HG03521 (cell line): Measurements from ENCODE around the gene DLX4.

Experiments
- ATAC-seq: cut with Tn5 transposase; IDR thresholded peaks from one replicate; pipeline ENCODE4 v1.9.1; 2021; ENCODE audit warnings: mild to moderate bottlenecking, moderate library complexity; ENCODE audit not compliant: unreplicated experiment

Gene DLX4

DNA sequence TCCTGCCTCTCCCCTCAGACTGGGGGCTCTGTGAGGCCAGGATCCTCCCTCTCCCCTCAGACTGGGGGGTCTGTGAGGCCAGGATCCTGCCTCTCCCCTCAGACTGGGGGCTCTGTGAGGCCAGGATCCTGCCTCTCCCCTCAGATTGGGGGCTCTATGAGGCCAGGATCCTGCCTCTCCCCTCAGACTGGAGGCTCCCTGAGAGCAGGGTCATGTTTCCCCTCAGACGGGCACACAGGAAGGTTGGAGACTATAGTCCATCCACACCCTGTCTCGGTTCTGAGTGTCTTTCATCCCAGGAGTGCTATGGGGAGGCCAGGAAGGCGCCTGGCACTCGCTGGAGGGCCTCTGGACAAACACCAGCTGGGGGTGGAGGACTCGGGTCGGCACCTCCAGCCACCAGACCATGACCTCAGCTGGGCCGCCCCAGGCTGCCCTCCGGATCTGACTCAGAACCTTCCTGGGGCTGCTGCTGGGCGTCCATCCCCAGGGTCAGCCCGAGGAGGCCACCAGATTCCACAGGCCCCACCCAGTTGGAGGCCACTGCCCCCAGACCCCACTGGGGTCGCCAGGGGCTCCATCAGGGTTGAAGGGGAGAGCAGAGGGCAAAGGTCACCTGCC, 21.9 kb upstream of the DLX4 start:
- no peak for ATAC-seq

- no peak for ATAC-seq
These were observed 19.4 kb upstream of the DLX4 start for GRCh38 chr17:49949634-49950033.

DNA sequence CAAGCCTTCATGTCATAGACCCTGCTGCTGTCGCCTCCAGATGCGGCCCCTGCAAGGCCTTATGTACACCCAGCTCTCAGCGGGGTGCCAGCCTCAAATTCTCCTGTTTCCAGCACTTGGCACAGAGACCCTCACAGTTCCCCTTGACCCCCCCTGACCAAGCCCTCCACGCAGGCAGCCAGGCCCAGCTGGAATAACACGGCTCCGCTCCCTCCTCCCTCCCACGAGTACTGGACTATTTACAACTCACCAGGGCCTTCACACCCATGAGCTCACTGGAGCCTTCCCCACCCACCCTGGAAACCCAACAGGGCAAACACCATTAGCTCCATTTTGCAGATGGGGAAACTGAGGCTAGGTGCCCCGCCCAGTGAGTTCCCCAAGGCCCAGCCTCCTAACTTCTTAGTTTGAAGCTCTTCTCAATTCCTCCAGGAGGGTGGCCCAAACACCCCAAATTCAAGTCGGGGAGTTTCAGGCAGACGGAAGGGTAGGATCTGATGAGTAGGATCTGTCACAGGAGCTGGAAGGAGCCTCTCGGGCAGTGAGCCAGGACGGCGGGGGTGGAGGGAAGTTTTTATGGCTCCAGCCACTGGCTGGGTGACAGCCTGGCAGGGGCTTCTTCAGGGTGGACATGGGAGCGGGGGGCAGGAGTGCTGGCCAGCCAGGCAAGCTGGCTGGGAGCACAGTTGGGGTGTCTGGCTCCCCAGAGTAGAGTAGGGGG, 17.5 kb upstream of the DLX4 start:
- no peak for ATAC-seq

- no peak for ATAC-seq
These were observed 16.6 kb upstream of the DLX4 start for GRCh38 chr17:49952209-49952911.

DNA sequence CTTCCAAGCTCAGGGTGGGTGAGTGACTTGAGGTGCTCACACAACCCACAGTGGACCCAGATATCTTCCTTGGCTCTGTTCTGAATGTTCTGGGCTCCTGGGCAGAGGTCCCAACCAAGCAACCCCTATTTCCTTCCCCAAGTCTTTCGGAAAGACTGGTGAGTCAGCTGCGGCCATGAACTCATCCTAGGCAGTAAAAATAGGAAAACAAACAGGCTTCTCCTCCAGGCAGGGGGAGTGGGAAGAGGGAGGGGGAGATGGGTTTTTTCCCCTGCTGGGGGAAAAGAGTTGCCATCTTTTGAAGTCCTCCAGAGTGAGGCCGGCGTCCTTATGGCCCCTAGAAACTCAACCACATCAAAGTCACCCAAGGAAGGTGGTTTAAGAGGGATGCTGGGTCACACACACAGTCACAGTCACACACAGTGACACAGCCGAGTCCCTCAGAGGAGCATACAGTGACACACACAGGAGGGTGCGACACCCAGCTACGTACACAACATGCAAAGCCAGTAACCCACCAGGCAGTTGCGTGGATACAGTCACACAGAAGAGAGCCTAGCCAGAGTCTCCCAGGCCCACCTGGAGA, 16.0 kb upstream of the DLX4 start:
- ATAC-seq: no peak

DNA sequence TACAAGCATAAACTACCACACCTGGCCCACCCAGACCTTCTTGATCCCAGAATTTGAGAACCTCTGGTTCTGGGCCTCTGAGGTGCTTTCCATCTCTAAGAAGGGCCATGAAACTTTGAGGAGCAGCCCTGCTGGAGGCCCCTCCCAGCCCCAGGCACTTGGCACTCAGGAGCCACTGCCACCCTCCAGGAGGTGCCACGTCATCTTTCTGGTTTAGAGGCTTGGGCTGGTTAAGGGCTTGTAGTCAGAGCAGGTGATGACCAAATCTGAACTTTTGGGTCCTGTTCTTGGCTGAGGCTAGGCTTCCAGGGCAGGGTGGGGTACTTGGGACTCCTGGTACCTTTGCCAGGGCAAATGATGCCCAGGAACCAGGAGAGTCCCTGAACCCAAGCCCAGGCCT, 13.8 kb upstream of the DLX4 start:
- no peak for ATAC-seq

DNA sequence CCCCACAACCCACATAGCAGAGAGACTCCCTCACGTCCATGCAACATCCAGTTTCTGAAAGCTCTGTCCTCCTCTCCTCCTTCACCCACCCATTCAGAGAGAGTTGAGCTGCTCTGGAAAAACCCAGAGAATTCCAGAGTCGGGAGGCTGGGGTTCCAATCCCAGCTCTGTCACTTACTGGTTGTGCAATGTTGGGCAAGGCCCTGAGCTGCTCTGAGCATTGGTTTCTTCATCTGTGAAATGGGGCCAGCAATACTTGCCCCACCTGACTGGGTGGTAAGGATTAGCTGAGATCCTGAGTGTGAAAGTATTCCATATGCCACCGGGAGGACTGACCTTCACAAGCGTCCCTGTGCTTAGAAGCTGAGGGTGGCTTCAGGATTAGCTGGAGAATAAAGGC, 12.2 kb upstream of the DLX4 start:
- ATAC-seq: no peak

- ATAC-seq: no peak
These were observed 11.6 kb upstream of the DLX4 start for GRCh38 chr17:49957350-49957749.

DNA sequence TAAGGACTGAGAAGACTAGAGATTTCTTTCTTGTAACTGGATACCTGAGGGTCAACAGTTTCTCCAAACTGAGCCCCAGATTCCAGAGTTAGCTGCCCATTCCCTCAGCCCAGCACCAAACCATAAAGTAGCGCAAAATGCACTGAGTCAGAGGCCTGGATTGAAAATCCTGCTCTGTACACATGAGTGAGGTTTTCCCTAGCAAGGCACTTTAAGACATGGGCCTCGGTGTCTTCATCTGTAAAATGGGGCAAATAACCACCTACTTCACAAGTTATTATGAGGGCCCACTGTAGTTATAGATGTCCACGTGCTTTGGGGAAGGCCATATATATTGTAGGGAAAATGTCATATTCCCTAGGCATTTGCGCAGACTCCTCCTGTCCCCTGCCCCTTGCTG, 10.3 kb upstream of the DLX4 start:
- no peak for ATAC-seq

DNA sequence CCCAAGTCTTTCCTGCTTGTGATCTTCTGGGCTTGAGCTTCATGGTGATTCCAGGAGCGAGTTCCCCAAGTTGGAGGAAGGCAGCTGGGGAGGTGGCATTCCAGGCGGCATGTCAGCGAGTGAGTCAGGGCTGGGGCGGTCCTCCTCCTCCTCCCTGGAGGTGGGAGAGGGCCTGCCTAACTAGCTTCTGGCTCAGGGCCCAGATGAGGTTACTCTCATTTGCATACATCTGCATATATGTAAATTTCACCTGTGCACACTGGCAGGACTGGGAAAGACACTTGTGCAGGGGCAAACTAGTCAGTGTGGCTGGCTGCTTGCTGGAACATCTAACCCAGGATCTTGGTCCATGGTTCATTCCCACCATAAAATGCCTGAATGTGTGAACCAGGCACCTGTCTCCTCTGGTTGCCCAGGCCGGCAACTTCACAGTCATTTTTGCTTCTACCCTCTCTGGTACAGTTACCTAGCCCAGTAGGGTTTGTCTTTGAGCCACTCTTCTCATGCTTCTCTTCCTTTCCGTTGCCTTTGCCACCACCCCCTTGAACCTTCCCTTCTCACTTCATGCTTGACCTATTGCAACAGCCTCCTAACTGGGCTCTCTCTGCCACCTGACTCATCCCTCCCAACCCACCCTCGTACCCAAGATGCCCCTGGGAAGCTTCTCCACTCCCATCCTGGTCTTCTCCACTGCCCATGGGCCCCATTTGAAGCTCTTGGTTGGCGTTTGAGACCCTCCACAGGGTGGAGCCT, 9.6 kb upstream of the DLX4 start:
- ATAC-seq: no peak

DNA sequence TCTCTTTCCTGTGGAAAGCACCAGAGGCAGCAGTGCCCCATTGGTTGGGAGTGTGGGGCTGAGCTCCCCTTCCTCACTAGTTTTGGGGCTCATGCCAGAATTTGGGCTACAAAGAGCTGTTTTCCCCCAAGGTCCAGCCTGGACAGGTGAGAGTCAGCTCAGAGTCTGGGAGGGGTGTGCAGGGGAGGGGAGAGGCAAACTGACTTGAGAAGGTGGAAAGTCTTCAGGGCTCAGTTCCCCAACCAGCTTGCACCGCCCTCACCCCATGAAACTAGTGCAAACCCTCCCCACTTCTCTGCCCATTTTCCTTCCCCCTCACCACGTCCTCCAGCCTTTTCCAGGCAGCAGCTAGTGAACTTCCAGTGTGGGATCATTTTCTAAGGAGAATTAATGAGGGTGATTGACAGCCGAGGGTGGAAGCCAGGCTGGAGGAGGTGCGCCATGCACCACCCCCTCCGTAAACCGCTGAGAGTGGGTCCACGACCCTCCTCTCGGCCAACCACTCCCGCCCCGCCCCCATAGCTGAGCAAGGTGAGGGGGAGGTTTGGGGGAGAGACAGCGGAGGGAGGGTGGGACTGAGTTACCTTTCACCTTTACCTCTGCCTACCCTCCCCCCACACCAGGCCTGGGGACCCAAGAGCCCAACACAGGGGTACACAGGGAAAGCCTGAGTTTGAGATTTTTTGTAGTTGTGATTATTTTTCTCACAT, 6.2 kb upstream of the DLX4 start:
- ATAC-seq: no peak

DNA sequence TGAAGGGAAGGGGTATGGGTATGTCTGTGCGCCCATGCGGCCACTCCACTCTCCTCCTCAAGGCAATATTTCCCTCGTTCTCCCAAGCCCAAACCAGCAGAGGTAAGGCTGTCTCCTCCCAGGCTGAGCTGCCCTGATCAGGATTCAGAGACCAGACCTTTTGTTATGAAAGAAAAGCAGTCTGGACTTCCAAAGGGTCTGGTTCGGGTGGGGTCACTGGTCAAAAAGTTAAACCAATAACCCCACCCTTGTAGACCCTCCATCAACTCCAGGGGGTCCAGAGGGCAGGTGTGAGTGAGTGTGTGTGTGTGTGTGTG, 5.7 kb upstream of the DLX4 start:
- ATAC-seq: no peak

- ATAC-seq: no peak
These were observed 5.2 kb upstream of the DLX4 start for GRCh38 chr17:49963626-49964302.

DNA sequence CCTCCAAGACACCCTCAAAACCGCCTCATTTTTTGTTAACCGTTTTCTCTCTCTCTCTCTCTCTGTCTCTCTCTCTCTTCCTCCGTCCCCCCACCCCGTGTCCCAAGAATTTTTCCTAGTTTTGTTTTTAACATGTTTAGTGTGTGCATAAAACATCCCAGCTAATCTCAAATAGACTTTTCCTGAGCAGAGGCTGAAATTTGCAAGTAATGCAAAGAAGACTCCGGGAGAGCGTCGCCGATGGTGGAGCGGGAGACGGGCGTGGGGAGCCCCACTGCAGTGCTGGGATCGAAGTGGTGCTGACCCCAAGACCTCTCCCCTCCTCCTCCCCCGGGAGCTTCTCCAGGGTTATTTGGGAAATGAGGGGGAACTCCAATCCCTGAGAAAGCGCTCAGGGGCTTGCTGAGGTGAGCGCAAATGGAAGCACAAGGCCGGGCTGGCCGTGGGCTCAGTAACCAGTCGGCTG, 4.7 kb upstream of the DLX4 start:
- ATAC-seq: no peak

GRCh38 chr17:49964769-49965523, 4.0 kb upstream of the DLX4 start:
- ATAC-seq: no peak

DNA sequence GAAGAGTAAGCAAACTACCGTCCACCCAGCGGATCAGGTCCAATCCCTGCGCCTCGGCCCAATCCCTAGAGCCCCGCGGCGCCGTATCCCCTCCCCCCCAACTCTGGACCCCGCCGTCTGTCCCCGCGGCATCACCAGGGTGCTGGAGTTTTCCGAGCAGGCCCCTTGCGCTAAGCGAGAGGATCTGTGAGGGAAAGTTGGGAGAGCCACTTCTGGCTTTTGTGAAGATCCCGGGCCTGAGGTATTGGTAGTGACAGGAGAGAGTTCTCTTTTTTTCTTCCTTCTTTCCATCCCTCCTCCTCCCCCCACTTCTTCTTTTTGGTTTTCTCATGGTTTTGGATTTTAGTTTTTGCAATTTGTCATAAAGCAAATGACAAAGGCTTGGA, 3.5 kb upstream of the DLX4 start:
- no peak for ATAC-seq

DNA sequence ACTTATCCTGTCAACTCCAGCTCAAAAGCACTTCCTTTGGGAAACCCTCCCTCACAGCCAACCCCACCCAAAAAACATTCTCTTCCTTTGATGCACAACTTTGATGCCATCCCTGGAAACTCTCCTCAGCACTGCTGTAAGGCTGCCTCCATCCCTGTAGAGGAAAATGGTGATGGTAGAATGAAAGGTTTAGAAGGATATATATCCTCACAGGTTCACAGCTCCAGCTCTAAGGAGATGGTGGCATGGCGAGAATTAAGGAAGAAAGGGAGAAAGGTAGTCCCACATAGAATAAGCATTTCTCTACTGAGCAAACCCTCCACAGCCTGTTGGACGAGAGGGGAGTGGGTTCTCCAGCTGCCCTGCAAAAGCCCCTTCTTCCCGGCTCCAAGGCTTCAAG, 2.2 kb upstream of the DLX4 start:
- no peak for ATAC-seq

DNA sequence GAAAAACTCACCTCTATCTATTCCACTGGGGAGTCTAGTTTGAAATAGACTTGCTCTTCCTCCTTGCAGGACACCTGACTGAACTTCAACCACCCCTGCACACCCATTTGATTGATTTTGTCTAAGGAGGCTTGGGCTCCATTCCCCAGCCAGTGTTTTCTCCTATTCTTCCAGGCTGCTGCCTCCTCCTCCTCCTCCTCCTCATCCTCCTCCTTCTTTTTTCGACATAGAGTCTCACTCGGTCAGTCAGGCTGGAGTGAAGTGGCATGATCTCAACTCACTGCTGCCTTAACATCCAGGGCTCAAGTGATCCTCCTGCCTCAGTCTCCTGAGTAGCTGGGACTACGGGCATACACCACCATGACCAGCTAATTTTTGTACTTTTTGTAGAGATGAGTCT, 1.8 kb upstream of the DLX4 start:
- ATAC-seq: no peak

GRCh38 chr17:49967621-49968404, 1.2 kb upstream of the DLX4 start:
- ATAC-seq: no peak
